SU-DHL-6 (cell line): ENCODE data around the gene KLHL30.

Experiments
- H2AFZ ChIP-seq: fragments of 200-600 bp; sonication (generic); 2 replicates; pipeline ENCODE4 v1.6.1; 2014; ENCODE audit warnings: low read depth, mild to moderate bottlenecking, moderate library complexity, mixed read lengths, antibody characterized with exemption, low read length; ENCODE audit not compliant: severe bottlenecking
- H3F3A ChIP-seq: fragments of 200-600 bp; shearing (Covaris generic); 2 replicates; pipeline ENCODE4 v1.6.0; 2016; ENCODE audit warnings: antibody characterized with exemption, mild to moderate bottlenecking; ENCODE audit not compliant: insufficient read depth
- H3K27ac ChIP-seq: fragments of 200-600 bp; sonication (generic); 2 replicates; pipeline ENCODE4 v1.5.1; 2016; ENCODE audit warnings: low read depth, mild to moderate bottlenecking, low read length, moderate library complexity, mixed read lengths
- H3K27me3 ChIP-seq: fragments of 200-600 bp; sonication (generic), shearing (Covaris generic); 2 replicates; pipeline ENCODE4 v1.6.0; 2014; ENCODE audit warnings: mild to moderate bottlenecking, low read length
- H3K36me3 ChIP-seq: fragments of 200-600 bp; sonication (generic); 2 replicates; pipeline ENCODE4 v1.6.1; 2014; ENCODE audit warnings: mild to moderate bottlenecking, low read length, mixed read lengths
- H3K4me2 ChIP-seq: fragments of 300-600, 200-600 bp; shearing (Covaris generic), sonication (generic); 2 replicates; pipeline ENCODE4 v1.6.0; 2014; ENCODE audit warnings: low read length, low read depth, mild to moderate bottlenecking; ENCODE audit not compliant: poor library complexity, severe bottlenecking
- H3K4me3 ChIP-seq: fragments of 200-600 bp; sonication (generic); 2 replicates; pipeline ENCODE4 v1.5.1; 2014; ENCODE audit warnings: antibody characterized with exemption, low read length, mild to moderate bottlenecking, mixed read lengths; ENCODE audit not compliant: insufficient read depth, poor library complexity, severe bottlenecking
- H3K79me2 ChIP-seq: fragments of 200-600 bp; sonication (generic); 2 replicates; pipeline ENCODE4 v1.6.1; 2014; ENCODE audit warnings: mild to moderate bottlenecking, low read length, moderate library complexity; ENCODE audit not compliant: insufficient read depth
- H3K9ac ChIP-seq: fragments of 200-600 bp; sonication (generic); 2 replicates; pipeline ENCODE4 v1.7.0; 2014; ENCODE audit warnings: mild to moderate bottlenecking, low read length
- H3K9me2 ChIP-seq: fragments of 200-600 bp; sonication (generic); replicated peaks from 2 replicates; pipeline ENCODE4 v1.6.1; 2014; ENCODE audit warnings: low read length; ENCODE audit not compliant: insufficient read depth
- H3K9me3 ChIP-seq: fragments of 200-600 bp; sonication (generic); 2 replicates; pipeline ENCODE4 v1.6.1; 2014; ENCODE audit warnings: low read length, mixed read lengths; ENCODE audit not compliant: insufficient read depth
- H4K20me1 ChIP-seq: fragments of 200-600 bp; sonication (generic); 2 replicates; pipeline ENCODE4 v1.6.1; 2014; ENCODE audit warnings: low read depth, mild to moderate bottlenecking, antibody characterized with exemption, low read length, moderate library complexity, mixed read lengths
- CTCF ChIP-seq: fragments of 200-600 bp; sonication (generic); IDR thresholded peaks from one replicate; pipeline ENCODE4 v1.5.1; 2017; ENCODE audit warnings: antibody characterized with exemption, mild to moderate bottlenecking, low read length, moderate library complexity; ENCODE audit not compliant: insufficient read depth, poor library complexity, severe bottlenecking
- EZH2phosphoT487 ChIP-seq: fragments of 200-600 bp; sonication (generic), shearing (Covaris generic); conservative IDR thresholded peaks from 2 replicates; pipeline ENCODE4 v1.6.1; 2018; ENCODE audit warnings: mild to moderate bottlenecking, antibody characterized with exemption, low read length, moderate library complexity, mixed read lengths

Gene KLHL30

GRCh38 chr2:238143239-238143951 lies 4.9 kb downstream of the KLHL30 start:
- Histone ChIP-seq H3K4me2 (no peak overlapping the region), H3K9ac (no peak overlapping the region), H3K27ac (no peak overlapping the region), H3K4me3 (no peak overlapping the region), H3K27me3 (no peaks in the 10 kb centered on the region), H3K9me3 (no peaks in the 10 kb centered on the region), H2AFZ (no peak overlapping the region), H3K79me2 (no peaks in the 10 kb centered on the region), H3K9me2 (no peaks in the 10 kb centered on the region), H4K20me1 (no peaks in the 10 kb centered on the region), H3F3A (no peaks in the 10 kb centered on the region), H3K36me3 (no peaks in the 10 kb centered on the region)
- TF ChIP-seq EZH2phosphoT487 (no peak), CTCF (no peak)

- Histone ChIP-seq H3K9me2 (no peaks in the 10 kb centered on the region), H3K27ac (no peak overlapping the region), H4K20me1 (no peaks in the 10 kb centered on the region), H3F3A (no peaks in the 10 kb centered on the region), H3K4me2 (no peak overlapping the region), H3K36me3 (no peaks in the 10 kb centered on the region), H2AFZ (no peak overlapping the region), H3K27me3 (no peaks in the 10 kb centered on the region), H3K79me2 (no peaks in the 10 kb centered on the region), H3K9ac (no peak overlapping the region), H3K4me3 (no peak overlapping the region), H3K9me3 (no peaks in the 10 kb centered on the region)
- TF ChIP-seq CTCF (no peak), EZH2phosphoT487 (no peak)
Observed at GRCh38 chr2:238144262-238144661, 5.8 kb downstream of the KLHL30 start.

- Histone ChIP-seq H3K27ac (no peak overlapping the region), H3K9me2 (no peaks in the 10 kb centered on the region), H3K79me2 (no peaks in the 10 kb centered on the region), H3K36me3 (no peaks in the 10 kb centered on the region), H4K20me1 (no peaks in the 10 kb centered on the region), H2AFZ (no peak overlapping the region), H3K27me3 (no peaks in the 10 kb centered on the region), H3K9me3 (no peaks in the 10 kb centered on the region), H3F3A (no peaks in the 10 kb centered on the region), H3K4me2 (no peak overlapping the region), H3K4me3 (no peak overlapping the region), H3K9ac (no peak overlapping the region)
- TF ChIP-seq EZH2phosphoT487 (no peak), CTCF (no peak)
Observed at GRCh38 chr2:238145046-238145445, 6.6 kb downstream of the KLHL30 start.
